ENCODE results near the gene KCNQ1OT1.

GRCh38 chr11:2586087-2586792 lies 113.6 kb downstream of the KCNQ1OT1 start:
- TF ChIP-seq, protein P1, sequence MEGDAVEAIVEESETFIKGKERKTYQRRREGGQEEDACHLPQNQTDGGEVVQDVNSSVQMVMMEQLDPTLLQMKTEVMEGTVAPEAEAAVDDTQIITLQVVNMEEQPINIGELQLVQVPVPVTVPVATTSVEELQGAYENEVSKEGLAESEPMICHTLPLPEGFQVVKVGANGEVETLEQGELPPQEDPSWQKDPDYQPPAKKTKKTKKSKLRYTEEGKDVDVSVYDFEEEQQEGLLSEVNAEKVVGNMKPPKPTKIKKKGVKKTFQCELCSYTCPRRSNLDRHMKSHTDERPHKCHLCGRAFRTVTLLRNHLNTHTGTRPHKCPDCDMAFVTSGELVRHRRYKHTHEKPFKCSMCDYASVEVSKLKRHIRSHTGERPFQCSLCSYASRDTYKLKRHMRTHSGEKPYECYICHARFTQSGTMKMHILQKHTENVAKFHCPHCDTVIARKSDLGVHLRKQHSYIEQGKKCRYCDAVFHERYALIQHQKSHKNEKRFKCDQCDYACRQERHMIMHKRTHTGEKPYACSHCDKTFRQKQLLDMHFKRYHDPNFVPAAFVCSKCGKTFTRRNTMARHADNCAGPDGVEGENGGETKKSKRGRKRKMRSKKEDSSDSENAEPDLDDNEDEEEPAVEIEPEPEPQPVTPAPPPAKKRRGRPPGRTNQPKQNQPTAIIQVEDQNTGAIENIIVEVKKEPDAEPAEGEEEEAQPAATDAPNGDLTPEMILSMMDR (IDR thresholded peaks at IDR 0.05): no peak
- TF ChIP-seq POLR2A (IDR thresholded peaks at IDR 0.05) (no peak), POLR2AphosphoS5 (IDR thresholded peaks at IDR 0.05) (no peak)
